Panc1 (cell line): Measurements from ENCODE around the gene POLE.

ENCODE experiments used
- CTCF ChIP-seq: fragments of 450-650 bp; IDR thresholded peaks from 2 replicates; pipeline ENCODE4 v1.5.1; 2017; ENCODE audit warnings: mild to moderate bottlenecking
- POLR2AphosphoS5 ChIP-seq: IDR thresholded peaks from 2 replicates; pipeline ENCODE4 v1.6.1; 2012; ENCODE audit warnings: mild to moderate bottlenecking, low read depth, low read length, moderate library complexity
- SIN3A ChIP-seq: IDR thresholded peaks from 2 replicates; pipeline ENCODE4 v1.6.1; 2012; ENCODE audit warnings: low read depth, mild to moderate bottlenecking, low read length, moderate library complexity, borderline replicate concordance; ENCODE audit not compliant: insufficient read depth

GRCh38 chr12:132723015-132723763, 36.0 kb upstream of the POLE start:
- no peak for TF ChIP-seq CTCF
- no peak for TF ChIP-seq SIN3A
- TF ChIP-seq POLR2AphosphoS5, result no peak; the same call in 1 of the 2 replicates
